ENCODE measurements around the gene LY6G6D. TPM values are rescaled to one million over a fixed set of nuclear protein-coding genes. Genes with fewer than 3 reads are reported as not detected.

Gene LY6G6D
- total and polyA plus RNA-seq, 7 experiments from 2014 or later = not detected

DNA sequence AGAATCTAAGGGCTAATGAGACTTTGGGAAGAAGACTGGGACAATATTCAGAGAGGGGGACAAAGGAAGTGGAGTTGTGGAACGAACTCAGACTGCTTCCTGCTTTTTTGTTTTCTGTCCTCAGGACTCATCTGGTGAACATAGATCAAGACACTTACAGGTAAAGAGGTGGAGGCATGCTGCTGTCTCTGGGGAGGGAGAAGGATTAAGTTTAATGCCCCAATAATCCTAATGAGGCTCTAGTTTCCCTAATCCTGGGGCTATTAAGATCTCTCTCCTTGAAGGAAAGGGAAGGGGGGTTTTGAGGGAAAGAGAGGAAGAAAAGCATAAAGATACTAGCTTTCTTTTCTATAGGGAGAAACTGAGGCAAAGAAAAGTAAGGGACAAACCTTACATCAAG is 29.3 kb downstream of the LY6G6D start:
- Mint-ChIP-seq H3K36me3 (peaks cover 0 to 25% (median 0%) of the 10 kb centered on the region in 5 donors), H3K27ac (peak overlapping the region in 2 of 9 donors; percentile 6 to 11), H3K4me3 (no peak overlapping the region), H3K27me3 (no peaks in the 10 kb centered on the region), H3K9me3 (peaks cover 0 to 5% (median 0%) of the 10 kb centered on the region in 11 donors), H3K4me1 (peaks cover 5 to 39% (median 16%) of the 10 kb centered on the region in 7 donors)
- no peak overlapping the region for H3K4me3 ChIP-seq (ENCODE audit: low read length)
- H3K27me3 ChIP-seq (ENCODE audit: control insufficient read depth in 2 of 2, insufficient read depth in 2 of 2, low read length in 2 of 2) = no peaks in the 10 kb centered on the region
- intact Hi-C loops (cut with micrococcal nuclease) = no loop called here
- H3K9me3 ChIP-seq (ENCODE audit: control insufficient read depth in 2 of 3, low read length in 3 of 3) = no peaks in the 10 kb centered on the region
- DNase-seq (no peak), ATAC-seq (no peak)
- H3K27ac ChIP-seq (ENCODE audit: low read depth, low read length) = no peak overlapping the region
- H3K36me3 ChIP-seq (ENCODE audit: control insufficient read depth in 2 of 3, insufficient read depth in 3 of 3, low read length in 3 of 3) = no peaks in the 10 kb centered on the region
- ChIA-PET POLR2A (no interaction called here), CTCF (no interaction called here)
- H3K4me1 ChIP-seq (ENCODE audit: control insufficient read depth in 2 of 2, insufficient read depth in 2 of 2, low read length in 2 of 2) = peaks cover 2 to 3% of the 10 kb centered on the region in 2 donors

DNA sequence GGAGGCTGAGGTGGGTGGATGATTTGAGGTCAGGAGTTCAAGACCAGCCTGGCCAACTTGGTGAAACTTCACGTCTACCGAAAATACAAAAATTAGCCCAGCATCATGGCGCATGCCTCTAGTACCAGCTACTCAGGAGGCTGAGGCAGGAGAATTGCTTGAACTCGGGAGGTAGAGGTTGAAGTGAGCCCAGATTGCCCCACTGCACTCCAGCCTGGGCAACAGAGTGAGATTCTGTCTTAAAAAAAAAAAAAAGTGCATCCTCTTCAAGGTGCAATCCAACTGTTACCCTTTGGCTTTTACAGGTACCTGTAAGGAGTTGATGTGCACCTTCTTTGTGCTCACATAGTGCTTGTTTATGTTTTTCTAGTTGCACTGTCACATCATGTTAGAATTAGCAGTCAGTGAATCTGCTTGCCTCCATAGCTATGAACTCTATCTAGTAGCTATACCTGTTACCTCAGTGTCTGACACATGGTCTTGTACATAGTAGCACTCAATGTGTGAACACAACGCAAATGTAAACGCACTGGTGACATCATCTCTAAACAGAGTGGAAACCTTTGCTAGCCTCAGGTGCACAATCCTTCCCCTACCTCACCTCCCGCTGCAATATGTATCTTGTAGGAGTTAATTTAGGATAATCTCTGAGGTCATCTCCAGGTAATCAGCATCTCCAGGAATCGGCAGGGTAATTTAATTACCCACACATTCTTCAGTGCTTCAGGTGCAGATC is 34.3 kb downstream of the LY6G6D start:
- CTCF ChIA-PET = no interaction called here
- POLR2A ChIA-PET = interaction anchor here (1.0 kb wide), 1 partner anchor 57 kb away, joined by 3 read pairs; the partner anchor contains the start of gene LSM2

DNA sequence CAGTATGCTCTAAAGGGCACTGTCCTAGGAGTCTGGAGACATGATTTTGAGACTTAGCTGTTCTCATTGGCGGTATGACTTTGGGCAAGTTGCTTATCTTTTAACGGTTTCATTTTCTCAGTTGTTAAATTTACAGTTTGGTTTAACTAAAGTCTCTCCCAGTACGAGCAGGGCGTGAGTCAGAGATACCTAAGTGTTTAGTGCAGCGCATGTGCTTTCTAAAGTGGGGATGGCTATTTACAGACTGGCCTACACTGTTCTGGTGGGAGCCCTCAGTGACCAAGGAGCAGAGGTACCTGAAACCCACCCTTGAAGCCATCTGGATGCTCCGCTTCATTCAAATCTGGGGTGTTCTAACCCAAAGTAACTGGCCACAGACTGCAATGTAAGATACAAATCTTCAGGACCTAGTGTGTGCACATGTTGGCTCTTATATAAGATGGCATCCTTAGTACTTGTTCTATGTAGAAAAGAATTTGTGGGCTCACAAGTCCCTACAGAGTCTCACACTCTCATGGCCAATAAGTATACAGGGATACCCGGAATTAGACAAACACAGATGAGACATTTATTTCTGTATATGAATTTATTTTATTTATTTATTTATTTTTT is 35.4 kb downstream of the LY6G6D start:
- no peak for ATAC-seq
- H3K36me3 ChIP-seq (ENCODE audit: control insufficient read depth in 2 of 3, insufficient read depth in 3 of 3, low read length in 3 of 3) = no peaks in the 10 kb centered on the region
- peaks cover 0 to 2% (median 0%) of the 10 kb centered on the region in 11 donors for H3K9me3 Mint-ChIP-seq
- ChIA-PET POLR2A (interaction anchor here (1.0 kb wide), 1 partner anchor 56 kb away, joined by 3 read pairs; the partner anchor contains the start of gene LSM2), CTCF (no interaction called here)
- H3K36me3 Mint-ChIP-seq = peaks cover 0 to 12% (median 0%) of the 10 kb centered on the region in 5 donors
- H3K4me3 Mint-ChIP-seq = no peak overlapping the region
- H3K27me3 ChIP-seq (ENCODE audit: control insufficient read depth in 2 of 2, insufficient read depth in 2 of 2, low read length in 2 of 2) = no peaks in the 10 kb centered on the region
- H3K9me3 ChIP-seq (ENCODE audit: control insufficient read depth in 2 of 3, low read length in 3 of 3) = no peaks in the 10 kb centered on the region
- no peaks in the 10 kb centered on the region for H3K27me3 Mint-ChIP-seq
- H3K27ac ChIP-seq (ENCODE audit: low read depth, low read length) = no peak overlapping the region
- no peak for DNase-seq
- H3K4me1 ChIP-seq (ENCODE audit: control insufficient read depth in 2 of 2, insufficient read depth in 2 of 2, low read length in 2 of 2) = no peaks in the 10 kb centered on the region
- intact Hi-C loops (cut with micrococcal nuclease) = no loop called here
- H3K27ac Mint-ChIP-seq = no peak overlapping the region
- H3K4me1 Mint-ChIP-seq = peaks cover 0 to 9% (median 0%) of the 10 kb centered on the region in 7 donors
- H3K4me3 ChIP-seq (ENCODE audit: low read length) = no peak overlapping the region

More for the DNA sequence above, 34.3 kb downstream of the LY6G6D start:
- ATAC-seq (no peak), DNase-seq (no peak)
- H3K27ac Mint-ChIP-seq = no peak overlapping the region
- intact Hi-C loops (cut with micrococcal nuclease) = no loop called here
- peaks cover 0 to 2% (median 0%) of the 10 kb centered on the region in 11 donors for H3K9me3 Mint-ChIP-seq
- peak overlapping the region in 1 of 10 donors; percentile 17 for H3K4me3 Mint-ChIP-seq
- H3K36me3 Mint-ChIP-seq = peaks cover 0 to 17% (median 0%) of the 10 kb centered on the region in 5 donors
- Histone ChIP-seq H3K4me1 (ENCODE audit: control insufficient read depth in 2 of 2, insufficient read depth in 2 of 2, low read length in 2 of 2) (no peaks in the 10 kb centered on the region), H3K9me3 (ENCODE audit: control insufficient read depth in 2 of 3, low read length in 3 of 3) (no peaks in the 10 kb centered on the region), H3K27me3 (ENCODE audit: control insufficient read depth in 2 of 2, insufficient read depth in 2 of 2, low read length in 2 of 2) (no peaks in the 10 kb centered on the region), H3K4me3 (ENCODE audit: low read length) (no peak overlapping the region), H3K27ac (ENCODE audit: low read depth, low read length) (no peak overlapping the region), H3K36me3 (ENCODE audit: control insufficient read depth in 2 of 3, insufficient read depth in 3 of 3, low read length in 3 of 3) (no peaks in the 10 kb centered on the region)
- no peaks in the 10 kb centered on the region for H3K27me3 Mint-ChIP-seq
- peaks cover 0 to 10% (median 0%) of the 10 kb centered on the region in 7 donors for H3K4me1 Mint-ChIP-seq

DNA sequence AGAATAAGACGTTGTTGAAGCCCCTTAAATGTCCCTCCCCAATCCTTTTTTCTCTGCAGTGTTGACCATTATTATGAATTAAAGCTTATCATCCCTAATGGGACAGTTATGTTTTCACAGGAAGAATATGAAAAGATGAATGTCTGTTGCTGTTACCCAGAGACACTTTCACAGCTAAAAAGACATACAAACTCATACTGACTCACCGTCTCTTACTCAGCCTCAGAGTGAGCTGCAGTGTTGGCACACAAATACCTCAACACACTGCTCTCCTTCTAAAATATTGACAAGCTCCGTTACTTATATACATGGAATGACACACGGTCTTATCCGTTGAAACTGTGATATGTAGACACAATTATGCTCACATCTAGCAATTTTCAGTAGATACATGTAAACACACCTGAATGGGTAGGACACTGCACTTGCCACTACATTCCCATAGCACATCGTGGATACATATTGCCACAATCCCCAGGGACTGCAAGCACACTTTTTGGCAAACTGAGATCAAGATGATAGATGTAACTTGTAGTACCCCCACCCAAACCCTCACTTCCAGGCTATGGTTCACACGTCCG is 37.7 kb downstream of the LY6G6D start:
- ATAC-seq (no peak), DNase-seq (no peak)
- H3K4me3 ChIP-seq (ENCODE audit: low read length) = no peak overlapping the region
- ChIA-PET CTCF (interaction anchor here (0.5 kb wide), 1 partner anchor 1722 kb away, joined by 3 read pairs; no protein-coding TSS in a partner anchor), POLR2A (interaction anchor here (1.2 kb wide), 1 partner anchor 21 kb away, joined by 5 read pairs; no protein-coding TSS in a partner anchor)
- Mint-ChIP-seq H3K27me3 (no peaks in the 10 kb centered on the region), H3K9me3 (no peaks in the 10 kb centered on the region), H3K27ac (no peak overlapping the region), H3K36me3 (peaks cover 0 to 7% (median 0%) of the 10 kb centered on the region in 5 donors), H3K4me3 (no peak overlapping the region), H3K4me1 (peaks cover 0 to 6% (median 0%) of the 10 kb centered on the region in 7 donors)
- H3K4me1 ChIP-seq (ENCODE audit: control insufficient read depth in 2 of 2, insufficient read depth in 2 of 2, low read length in 2 of 2) = no peaks in the 10 kb centered on the region
- H3K9me3 ChIP-seq (ENCODE audit: control insufficient read depth in 2 of 3, low read length in 3 of 3) = no peaks in the 10 kb centered on the region
- intact Hi-C loops (cut with micrococcal nuclease) = no loop called here
- no peak overlapping the region for H3K27ac ChIP-seq (ENCODE audit: low read depth, low read length)
- no peaks in the 10 kb centered on the region for H3K27me3 ChIP-seq (ENCODE audit: control insufficient read depth in 2 of 2, insufficient read depth in 2 of 2, low read length in 2 of 2)
- H3K36me3 ChIP-seq (ENCODE audit: control insufficient read depth in 2 of 3, insufficient read depth in 3 of 3, low read length in 3 of 3) = no peaks in the 10 kb centered on the region

DNA sequence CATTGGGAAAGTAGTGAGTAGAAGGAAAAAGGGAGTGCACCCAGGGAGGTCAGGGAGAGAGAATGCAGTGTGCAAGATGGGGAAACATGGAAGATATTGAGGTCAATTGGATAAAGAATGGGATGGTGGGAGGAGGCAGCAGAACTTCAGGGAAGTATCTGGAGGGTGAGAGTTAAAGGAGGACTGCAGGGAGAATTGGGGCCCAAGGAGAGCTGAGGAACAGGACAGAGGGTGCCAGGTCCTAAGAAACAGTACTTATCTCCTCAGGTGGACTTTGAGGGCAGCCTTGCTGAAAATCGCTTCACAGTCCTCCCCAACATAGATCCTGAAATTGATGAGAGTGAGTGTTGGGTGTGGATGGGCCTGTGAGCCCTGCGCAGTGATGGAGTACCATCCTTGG is 43.1 kb downstream of the LY6G6D start:
- Mint-ChIP-seq H3K4me1 (peaks cover 0 to 12% (median 3%) of the 10 kb centered on the region in 7 donors), H3K9me3 (no peaks in the 10 kb centered on the region), H3K27me3 (no peaks in the 10 kb centered on the region), H3K36me3 (peaks cover 0 to 19% (median 11%) of the 10 kb centered on the region in 5 donors), H3K4me3 (peak overlapping the region in 1 of 10 donors; percentile 49), H3K27ac (no peak overlapping the region)
- Histone ChIP-seq H3K4me1 (ENCODE audit: control insufficient read depth in 2 of 2, insufficient read depth in 2 of 2, low read length in 2 of 2) (no peaks in the 10 kb centered on the region), H3K27me3 (ENCODE audit: control insufficient read depth in 2 of 2, insufficient read depth in 2 of 2, low read length in 2 of 2) (no peaks in the 10 kb centered on the region), H3K36me3 (ENCODE audit: control insufficient read depth in 2 of 3, insufficient read depth in 3 of 3, low read length in 3 of 3) (no peaks in the 10 kb centered on the region), H3K9me3 (ENCODE audit: control insufficient read depth in 2 of 3, low read length in 3 of 3) (no peaks in the 10 kb centered on the region), H3K4me3 (ENCODE audit: low read length) (no peak overlapping the region), H3K27ac (ENCODE audit: low read depth, low read length) (no peak overlapping the region)
- POLR2A ChIA-PET = interaction anchor here (1.1 kb wide), 1 partner anchor 49 kb away, joined by 3 read pairs; the partner anchor contains the start of gene LSM2
- intact Hi-C loops (cut with micrococcal nuclease) = no loop called here
- DNase-seq (no peak), ATAC-seq (no peak)
- CTCF ChIA-PET = interaction anchor here (0.9 to 1.5 kb wide), 2 partner anchors 11 to 13 kb away, joined by 4 to 6 read pairs; no protein-coding TSS in a partner anchor

DNA sequence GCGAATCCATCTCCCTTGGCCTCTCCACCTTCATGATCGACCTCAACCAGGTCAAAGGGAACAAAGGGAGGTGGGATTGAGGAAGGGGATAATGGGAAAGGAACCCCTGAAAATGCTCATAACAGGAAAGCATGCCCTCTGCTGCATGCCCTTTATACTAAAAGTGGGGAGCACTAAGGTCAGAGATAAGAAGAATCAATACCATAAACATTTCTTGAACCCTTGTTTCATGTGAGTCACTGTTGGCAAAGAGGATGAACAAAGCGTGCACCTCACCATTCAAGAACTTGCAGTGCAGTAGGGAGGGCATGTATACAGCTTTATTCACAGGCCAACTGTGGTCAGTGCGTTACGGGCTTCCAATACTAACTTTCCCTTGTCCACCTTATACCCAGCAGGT is 45.6 kb downstream of the LY6G6D start:
- DNase-seq (no peak), ATAC-seq (no peak)
- Histone ChIP-seq H3K4me1 (ENCODE audit: control insufficient read depth in 2 of 2, insufficient read depth in 2 of 2, low read length in 2 of 2) (no peaks in the 10 kb centered on the region), H3K27ac (ENCODE audit: low read depth, low read length) (no peak overlapping the region), H3K27me3 (ENCODE audit: control insufficient read depth in 2 of 2, insufficient read depth in 2 of 2, low read length in 2 of 2) (no peaks in the 10 kb centered on the region), H3K9me3 (ENCODE audit: control insufficient read depth in 2 of 3, low read length in 3 of 3) (no peaks in the 10 kb centered on the region), H3K36me3 (ENCODE audit: control insufficient read depth in 2 of 3, insufficient read depth in 3 of 3, low read length in 3 of 3) (no peaks in the 10 kb centered on the region), H3K4me3 (ENCODE audit: low read length) (no peak overlapping the region)
- intact Hi-C loops (cut with micrococcal nuclease) = no loop called here
- POLR2A ChIA-PET = no interaction called here
- H3K4me1 Mint-ChIP-seq = peaks cover 0 to 16% (median 5%) of the 10 kb centered on the region in 7 donors
- H3K27ac Mint-ChIP-seq = peak overlapping the region in 2 of 9 donors; percentile 2 to 8
- CTCF ChIA-PET = interaction anchor here (0.5 kb wide), 1 partner anchor 26 kb away, joined by 3 read pairs; no protein-coding TSS in a partner anchor
- H3K9me3 Mint-ChIP-seq = no peaks in the 10 kb centered on the region
- H3K4me3 Mint-ChIP-seq = no peak overlapping the region
- H3K36me3 Mint-ChIP-seq = peaks cover 0 to 19% (median 11%) of the 10 kb centered on the region in 5 donors
- no peaks in the 10 kb centered on the region for H3K27me3 Mint-ChIP-seq

All from naive thymus-derived CD4-positive, alpha-beta T cell (primary cell).